Measurements from ENCODE around the gene SUPT3H. TPM values are rescaled to one million over a fixed set of nuclear protein-coding genes. Genes with fewer than 3 reads are reported as not detected.

The SUPT3H gene
- total and polyA plus RNA-seq, 2 of the 8 experiments (the other 6 are each of a cell fraction or from before 2014, with no cell fraction given) = 18.8 to 23.0 TPM

DNA sequence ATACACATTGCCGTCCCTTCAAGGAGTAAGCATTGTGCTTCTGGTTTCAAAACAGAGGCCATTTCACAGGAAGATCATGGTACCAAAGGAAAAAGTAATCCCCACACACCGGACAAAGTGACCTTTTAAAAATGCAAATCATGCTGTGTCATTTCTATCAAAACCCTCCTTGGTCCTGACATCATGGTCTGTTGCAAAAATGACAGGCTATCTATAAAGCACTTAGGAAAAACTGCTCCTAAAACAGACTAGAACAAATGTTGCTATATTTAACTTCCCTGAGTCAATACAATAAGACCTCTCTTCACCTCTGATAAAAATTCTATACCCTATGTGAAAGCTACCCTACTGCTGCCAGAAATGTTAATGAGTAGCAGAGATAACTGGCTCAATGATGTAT is 403.2 kb downstream of the SUPT3H start (continued):
- TF ChIP-seq, protein P1, sequence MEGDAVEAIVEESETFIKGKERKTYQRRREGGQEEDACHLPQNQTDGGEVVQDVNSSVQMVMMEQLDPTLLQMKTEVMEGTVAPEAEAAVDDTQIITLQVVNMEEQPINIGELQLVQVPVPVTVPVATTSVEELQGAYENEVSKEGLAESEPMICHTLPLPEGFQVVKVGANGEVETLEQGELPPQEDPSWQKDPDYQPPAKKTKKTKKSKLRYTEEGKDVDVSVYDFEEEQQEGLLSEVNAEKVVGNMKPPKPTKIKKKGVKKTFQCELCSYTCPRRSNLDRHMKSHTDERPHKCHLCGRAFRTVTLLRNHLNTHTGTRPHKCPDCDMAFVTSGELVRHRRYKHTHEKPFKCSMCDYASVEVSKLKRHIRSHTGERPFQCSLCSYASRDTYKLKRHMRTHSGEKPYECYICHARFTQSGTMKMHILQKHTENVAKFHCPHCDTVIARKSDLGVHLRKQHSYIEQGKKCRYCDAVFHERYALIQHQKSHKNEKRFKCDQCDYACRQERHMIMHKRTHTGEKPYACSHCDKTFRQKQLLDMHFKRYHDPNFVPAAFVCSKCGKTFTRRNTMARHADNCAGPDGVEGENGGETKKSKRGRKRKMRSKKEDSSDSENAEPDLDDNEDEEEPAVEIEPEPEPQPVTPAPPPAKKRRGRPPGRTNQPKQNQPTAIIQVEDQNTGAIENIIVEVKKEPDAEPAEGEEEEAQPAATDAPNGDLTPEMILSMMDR (IDR thresholded peaks at IDR 0.05; ENCODE audit: control extremely low read depth in 1 of 3, insufficient read depth in 1 of 3, low read depth in 1 of 3, low read length in 3 of 3) = no peak
- TF ChIP-seq, protein P2, sequence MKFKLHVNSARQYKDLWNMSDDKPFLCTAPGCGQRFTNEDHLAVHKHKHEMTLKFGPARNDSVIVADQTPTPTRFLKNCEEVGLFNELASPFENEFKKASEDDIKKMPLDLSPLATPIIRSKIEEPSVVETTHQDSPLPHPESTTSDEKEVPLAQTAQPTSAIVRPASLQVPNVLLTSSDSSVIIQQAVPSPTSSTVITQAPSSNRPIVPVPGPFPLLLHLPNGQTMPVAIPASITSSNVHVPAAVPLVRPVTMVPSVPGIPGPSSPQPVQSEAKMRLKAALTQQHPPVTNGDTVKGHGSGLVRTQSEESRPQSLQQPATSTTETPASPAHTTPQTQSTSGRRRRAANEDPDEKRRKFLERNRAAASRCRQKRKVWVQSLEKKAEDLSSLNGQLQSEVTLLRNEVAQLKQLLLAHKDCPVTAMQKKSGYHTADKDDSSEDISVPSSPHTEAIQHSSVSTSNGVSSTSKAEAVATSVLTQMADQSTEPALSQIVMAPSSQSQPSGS (IDR thresholded peaks at IDR 0.05; ENCODE audit: low read length) = no peak
- TF ChIP-seq JUN (IDR thresholded peaks at IDR 0.05; ENCODE audit: low read depth, low read length) = no peak
- TF ChIP-seq BCL11A (IDR thresholded peaks at IDR 0.05; ENCODE audit: low read depth in 2 of 2, low read length in 2 of 2) = no peak
- no peak for TF ChIP-seq SP1 (IDR thresholded peaks at IDR 0.05; ENCODE audit: low read depth, low read length)
- no peak for TF ChIP-seq FOSL1 (IDR thresholded peaks at IDR 0.05; ENCODE audit: insufficient read depth, low read depth, low read length)
- TF ChIP-seq SP2 (IDR thresholded peaks at IDR 0.05; ENCODE audit: low read length) = no peak
